HG03521 (cell line): ENCODE data around the gene USP9X.
"Not testable (repeated sequence)": the region's sequence is repeated elsewhere in the genome, so short reads cannot be mapped to it uniquely, and the experiment has no call there.

Experiments
- ATAC-seq: cut with Tn5 transposase; IDR thresholded peaks from one replicate; pipeline ENCODE4 v1.9.1; 2021; ENCODE audit warnings: mild to moderate bottlenecking, moderate library complexity; ENCODE audit not compliant: unreplicated experiment

The USP9X gene

GRCh38 chrX:41084893-41085511 is at the start of gene USP9X:
TSS of gene USP9X (plus strand) at chrX:41085445. CDS start at chrX:41123629, 38,184 bp downstream.
- peak; percentile 45 for ATAC-seq

- ATAC-seq: no peak
Observed at GRCh38 chrX:41035582-41035981, 49.7 kb upstream of the USP9X start.

GRCh38 chrX:41036668-41037326 is 48.4 kb upstream of the USP9X start:
- no peak for ATAC-seq

- ATAC-seq: no peak
Observed at GRCh38 chrX:41043196-41043595, 42.0 kb upstream of the USP9X start.

GRCh38 chrX:41043674-41044345 is 41.4 kb upstream of the USP9X start:
- no peak for ATAC-seq

- no peak for ATAC-seq
Observed at GRCh38 chrX:41045960-41046567, 39.2 kb upstream of the USP9X start.

- no peak for ATAC-seq
Observed at GRCh38 chrX:41047878-41048534, 37.2 kb upstream of the USP9X start.

- no peak for ATAC-seq
Observed at GRCh38 chrX:41050359-41050758, 34.9 kb upstream of the USP9X start.

- no peak for ATAC-seq
Observed at GRCh38 chrX:41051288-41051687, 34.0 kb upstream of the USP9X start.

GRCh38 chrX:41055740-41056139 is 29.5 kb upstream of the USP9X start:
- no peak for ATAC-seq

- ATAC-seq: not testable (repeated sequence)
Observed at GRCh38 chrX:41063276-41063675, 22.0 kb upstream of the USP9X start.

GRCh38 chrX:41064018-41064417 is 21.2 kb upstream of the USP9X start:
- no peak for ATAC-seq

- no peak for ATAC-seq
Observed at GRCh38 chrX:41066391-41066790, 18.9 kb upstream of the USP9X start.

GRCh38 chrX:41066969-41067368 is 18.3 kb upstream of the USP9X start:
- ATAC-seq: no peak

- ATAC-seq: no peak
Observed at GRCh38 chrX:41067721-41068120, 17.5 kb upstream of the USP9X start.

GRCh38 chrX:41076742-41077141 is 8.5 kb upstream of the USP9X start:
- no peak for ATAC-seq

- no peak for ATAC-seq
Observed at GRCh38 chrX:41081821-41082220, 3.4 kb upstream of the USP9X start.

GRCh38 chrX:41082783-41083182 is 2.5 kb upstream of the USP9X start:
- ATAC-seq: no peak

- peak; percentile 60 for ATAC-seq
Observed at GRCh38 chrX:41084044-41084892, 977 bp upstream of the USP9X start.

GRCh38 chrX:41085512-41085877 is 250 bp downstream of the USP9X start:
- peak; percentile 17 for ATAC-seq
